ENCODE measurements around the gene KRT35. TPM values are rescaled to one million over a fixed set of nuclear protein-coding genes. Genes with fewer than 3 reads are reported as not detected.
"Not testable (repeated sequence)": the region's sequence is repeated elsewhere in the genome, so short reads cannot be mapped to it uniquely, and the experiment has no call there.

KRT35 gene
- total and polyA plus RNA-seq, 4 donors: not detected

DNA sequence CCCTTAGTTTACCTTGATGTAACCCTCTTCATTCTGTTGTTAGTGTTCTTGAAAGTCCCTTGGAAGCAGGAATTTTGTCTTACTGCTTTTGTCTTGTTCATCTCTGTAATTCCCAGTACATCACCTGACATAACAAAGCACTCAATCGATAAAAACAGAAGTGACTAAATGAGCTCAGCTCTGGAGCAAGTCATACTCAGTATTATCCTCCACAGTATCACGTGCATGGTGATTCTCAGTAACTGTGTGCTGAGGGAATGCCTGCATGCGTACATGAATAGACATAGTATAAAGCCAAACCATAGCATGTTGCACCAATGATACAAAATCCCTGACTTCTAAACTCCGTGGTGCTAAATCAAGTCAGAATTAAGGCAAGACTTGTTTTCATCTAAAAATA is 47.4 kb downstream of the KRT35 start:
- H3K27ac ChIP-seq (ENCODE audit: low read depth in 1 of 2, low read length in 2 of 2): no peak overlapping the region
- H3K36me3 ChIP-seq (ENCODE audit: control insufficient read depth in 4 of 4, insufficient read depth in 3 of 4, low read depth in 1 of 4, low read length in 3 of 4): no peaks in the 10 kb centered on the region
- H3K9me3 ChIP-seq (ENCODE audit: control insufficient read depth in 4 of 4, low read length in 3 of 4): no peaks in the 10 kb centered on the region
- H3K9ac ChIP-seq (ENCODE audit: low read depth in 1 of 2, low read length in 2 of 2): no peak overlapping the region
- no peaks in the 10 kb centered on the region for H3K4me1 ChIP-seq (ENCODE audit: control insufficient read depth in 4 of 4, insufficient read depth in 4 of 4, low read length in 3 of 4)
- no peak overlapping the region for H3K4me3 ChIP-seq (ENCODE audit: low read depth in 1 of 3, low read length in 3 of 3)
- H3K27me3 ChIP-seq (ENCODE audit: control insufficient read depth in 4 of 4, insufficient read depth in 4 of 4, low read length in 3 of 4): peaks cover 0 to 3% (median 0%) of the 10 kb centered on the region in 4 donors
- 55% methylated on average over 4 of the region's 4 CpGs for WGBS
- DNase-seq (ENCODE audit: low spot score): no peak
- TF ChIP-seq JUND (IDR thresholded peaks at IDR 0.05): no peak

DNA sequence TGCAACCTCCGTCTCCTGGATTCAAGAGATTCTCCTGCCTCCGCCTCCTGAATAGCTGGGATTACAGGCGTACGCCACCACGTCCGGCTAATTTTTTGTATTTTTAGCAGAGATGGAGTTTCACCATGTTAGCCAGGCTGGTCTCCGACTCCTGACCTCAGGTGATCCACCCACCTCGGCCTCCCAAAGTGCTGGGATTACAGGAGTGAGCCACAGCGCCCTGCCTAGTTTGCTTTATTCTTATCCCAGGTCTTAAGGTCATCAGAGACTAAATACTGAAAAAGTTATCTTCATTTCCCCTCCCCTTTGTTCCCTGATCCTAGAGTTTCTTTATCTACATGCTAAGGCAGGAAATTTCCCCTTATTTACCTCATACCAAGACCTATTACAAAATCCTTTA is 50.6 kb downstream of the KRT35 start:
- H3K27ac ChIP-seq (ENCODE audit: low read depth in 1 of 2, low read length in 2 of 2); H3K4me1 ChIP-seq (ENCODE audit: control insufficient read depth in 4 of 4, insufficient read depth in 4 of 4, low read length in 3 of 4); H3K4me3 ChIP-seq (ENCODE audit: low read depth in 1 of 3, low read length in 3 of 3); H3K36me3 ChIP-seq (ENCODE audit: control insufficient read depth in 4 of 4, insufficient read depth in 3 of 4, low read depth in 1 of 4, low read length in 3 of 4); DNase-seq (ENCODE audit: low spot score); H3K9ac ChIP-seq (ENCODE audit: low read depth in 1 of 2, low read length in 2 of 2); H3K9me3 ChIP-seq (ENCODE audit: control insufficient read depth in 4 of 4, low read length in 3 of 4); H3K27me3 ChIP-seq (ENCODE audit: control insufficient read depth in 4 of 4, insufficient read depth in 4 of 4, low read length in 3 of 4): not testable (repeated sequence)
- WGBS: 57% methylated on average over 9 of the region's 9 CpGs

DNA sequence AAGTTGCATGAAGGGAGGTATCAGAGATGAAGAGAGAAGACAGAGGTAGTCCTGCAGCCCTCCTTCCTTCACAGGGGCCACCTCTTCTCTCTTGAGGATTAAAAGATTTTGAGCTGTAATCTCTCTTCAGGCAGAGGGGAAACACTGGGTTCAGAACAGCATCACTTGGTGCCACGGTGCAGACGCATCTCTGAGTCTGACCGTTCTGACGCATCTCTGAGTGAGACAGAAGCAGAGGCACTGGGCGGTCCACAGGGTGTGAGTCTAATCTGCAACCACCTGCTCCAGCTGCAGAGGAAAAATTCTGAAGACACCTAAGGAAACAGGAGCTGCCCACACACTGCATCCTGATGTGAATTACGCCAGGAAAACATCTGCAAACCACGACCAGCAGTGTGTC is 51.3 kb downstream of the KRT35 start:
- no peaks in the 10 kb centered on the region for H3K4me1 ChIP-seq (ENCODE audit: control insufficient read depth in 4 of 4, insufficient read depth in 4 of 4, low read length in 3 of 4)
- peaks cover 0 to 3% (median 0%) of the 10 kb centered on the region in 4 donors for H3K27me3 ChIP-seq (ENCODE audit: control insufficient read depth in 4 of 4, insufficient read depth in 4 of 4, low read length in 3 of 4)
- no peaks in the 10 kb centered on the region for H3K36me3 ChIP-seq (ENCODE audit: control insufficient read depth in 4 of 4, insufficient read depth in 3 of 4, low read depth in 1 of 4, low read length in 3 of 4)
- H3K9ac ChIP-seq (ENCODE audit: low read depth in 1 of 2, low read length in 2 of 2): no peak overlapping the region
- 76% methylated on average over 7 of the region's 7 CpGs for WGBS
- no peak for DNase-seq (ENCODE audit: low spot score)
- H3K9me3 ChIP-seq (ENCODE audit: control insufficient read depth in 4 of 4, low read length in 3 of 4): no peaks in the 10 kb centered on the region
- no peak overlapping the region for H3K27ac ChIP-seq (ENCODE audit: low read depth in 1 of 2, low read length in 2 of 2)
- H3K4me3 ChIP-seq (ENCODE audit: low read depth in 1 of 3, low read length in 3 of 3): no peak overlapping the region
- TF ChIP-seq FOXA2 (IDR thresholded peaks at IDR 0.05) (no peak), FOXA1 (IDR thresholded peaks at IDR 0.05) (no peak), SP1 (IDR thresholded peaks at IDR 0.05) (no peak), GABPA (IDR thresholded peaks at IDR 0.05 in 1 of 2, conservative IDR thresholded peaks at IDR 0.05 in 1 of 2) (no peak), RAD21 (IDR thresholded peaks at IDR 0.05) (no peak), HNF4A (conservative IDR thresholded peaks at IDR 0.05) (no peak), YY1 (IDR thresholded peaks at IDR 0.05) (no peak), RXRA (IDR thresholded peaks at IDR 0.05) (no peak), NR2F2 (IDR thresholded peaks at IDR 0.05) (no peak)
- TF ChIP-seq, protein P1, sequence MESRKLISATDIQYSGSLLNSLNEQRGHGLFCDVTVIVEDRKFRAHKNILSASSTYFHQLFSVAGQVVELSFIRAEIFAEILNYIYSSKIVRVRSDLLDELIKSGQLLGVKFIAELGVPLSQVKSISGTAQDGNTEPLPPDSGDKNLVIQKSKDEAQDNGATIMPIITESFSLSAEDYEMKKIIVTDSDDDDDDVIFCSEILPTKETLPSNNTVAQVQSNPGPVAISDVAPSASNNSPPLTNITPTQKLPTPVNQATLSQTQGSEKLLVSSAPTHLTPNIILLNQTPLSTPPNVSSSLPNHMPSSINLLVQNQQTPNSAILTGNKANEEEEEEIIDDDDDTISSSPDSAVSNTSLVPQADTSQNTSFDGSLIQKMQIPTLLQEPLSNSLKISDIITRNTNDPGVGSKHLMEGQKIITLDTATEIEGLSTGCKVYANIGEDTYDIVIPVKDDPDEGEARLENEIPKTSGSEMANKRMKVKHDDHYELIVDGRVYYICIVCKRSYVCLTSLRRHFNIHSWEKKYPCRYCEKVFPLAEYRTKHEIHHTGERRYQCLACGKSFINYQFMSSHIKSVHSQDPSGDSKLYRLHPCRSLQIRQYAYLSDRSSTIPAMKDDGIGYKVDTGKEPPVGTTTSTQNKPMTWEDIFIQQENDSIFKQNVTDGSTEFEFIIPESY (IDR thresholded peaks at IDR 0.05): no peak
- TF ChIP-seq, protein P2, sequence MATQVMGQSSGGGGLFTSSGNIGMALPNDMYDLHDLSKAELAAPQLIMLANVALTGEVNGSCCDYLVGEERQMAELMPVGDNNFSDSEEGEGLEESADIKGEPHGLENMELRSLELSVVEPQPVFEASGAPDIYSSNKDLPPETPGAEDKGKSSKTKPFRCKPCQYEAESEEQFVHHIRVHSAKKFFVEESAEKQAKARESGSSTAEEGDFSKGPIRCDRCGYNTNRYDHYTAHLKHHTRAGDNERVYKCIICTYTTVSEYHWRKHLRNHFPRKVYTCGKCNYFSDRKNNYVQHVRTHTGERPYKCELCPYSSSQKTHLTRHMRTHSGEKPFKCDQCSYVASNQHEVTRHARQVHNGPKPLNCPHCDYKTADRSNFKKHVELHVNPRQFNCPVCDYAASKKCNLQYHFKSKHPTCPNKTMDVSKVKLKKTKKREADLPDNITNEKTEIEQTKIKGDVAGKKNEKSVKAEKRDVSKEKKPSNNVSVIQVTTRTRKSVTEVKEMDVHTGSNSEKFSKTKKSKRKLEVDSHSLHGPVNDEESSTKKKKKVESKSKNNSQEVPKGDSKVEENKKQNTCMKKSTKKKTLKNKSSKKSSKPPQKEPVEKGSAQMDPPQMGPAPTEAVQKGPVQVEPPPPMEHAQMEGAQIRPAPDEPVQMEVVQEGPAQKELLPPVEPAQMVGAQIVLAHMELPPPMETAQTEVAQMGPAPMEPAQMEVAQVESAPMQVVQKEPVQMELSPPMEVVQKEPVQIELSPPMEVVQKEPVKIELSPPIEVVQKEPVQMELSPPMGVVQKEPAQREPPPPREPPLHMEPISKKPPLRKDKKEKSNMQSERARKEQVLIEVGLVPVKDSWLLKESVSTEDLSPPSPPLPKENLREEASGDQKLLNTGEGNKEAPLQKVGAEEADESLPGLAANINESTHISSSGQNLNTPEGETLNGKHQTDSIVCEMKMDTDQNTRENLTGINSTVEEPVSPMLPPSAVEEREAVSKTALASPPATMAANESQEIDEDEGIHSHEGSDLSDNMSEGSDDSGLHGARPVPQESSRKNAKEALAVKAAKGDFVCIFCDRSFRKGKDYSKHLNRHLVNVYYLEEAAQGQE (IDR thresholded peaks at IDR 0.05): no peak
- TF ChIP-seq, protein P3, sequence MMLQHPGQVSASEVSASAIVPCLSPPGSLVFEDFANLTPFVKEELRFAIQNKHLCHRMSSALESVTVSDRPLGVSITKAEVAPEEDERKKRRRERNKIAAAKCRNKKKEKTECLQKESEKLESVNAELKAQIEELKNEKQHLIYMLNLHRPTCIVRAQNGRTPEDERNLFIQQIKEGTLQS (IDR thresholded peaks at IDR 0.05): no peak
